Activated T-cell treated with anti-CD3 and anti-CD28 coated beads, Interleukin-2, amount 50 U/mL, for 48 hours (primary cell): ENCODE measurements around the gene C19orf73.

Experiments used
- DNase-seq, 2 experiments: peaks; one replicate each; pipeline ENCODE4 v3.0.0-alpha.2; 2020

Gene C19orf73

DNA sequence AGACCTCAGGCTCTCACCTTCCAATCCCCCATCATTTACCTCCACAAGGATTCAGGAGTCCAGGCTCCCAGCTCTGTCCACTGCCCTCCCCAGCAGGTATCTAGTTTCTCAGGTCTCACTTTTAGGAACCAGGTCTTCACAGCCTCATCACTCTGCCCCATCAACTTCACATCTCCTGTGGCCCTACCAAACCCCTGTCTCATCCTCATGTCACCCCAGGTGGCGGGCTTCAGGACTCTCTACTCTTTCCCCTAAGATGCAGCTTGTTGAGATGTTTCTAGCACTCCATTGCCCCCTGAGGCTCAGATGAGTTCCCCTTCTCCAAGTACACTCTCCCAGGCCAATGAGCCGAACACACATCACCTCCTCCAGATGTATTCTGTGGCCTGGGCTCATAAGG is 1.9 kb upstream of the C19orf73 start:
- no peak for DNase-seq

DNA sequence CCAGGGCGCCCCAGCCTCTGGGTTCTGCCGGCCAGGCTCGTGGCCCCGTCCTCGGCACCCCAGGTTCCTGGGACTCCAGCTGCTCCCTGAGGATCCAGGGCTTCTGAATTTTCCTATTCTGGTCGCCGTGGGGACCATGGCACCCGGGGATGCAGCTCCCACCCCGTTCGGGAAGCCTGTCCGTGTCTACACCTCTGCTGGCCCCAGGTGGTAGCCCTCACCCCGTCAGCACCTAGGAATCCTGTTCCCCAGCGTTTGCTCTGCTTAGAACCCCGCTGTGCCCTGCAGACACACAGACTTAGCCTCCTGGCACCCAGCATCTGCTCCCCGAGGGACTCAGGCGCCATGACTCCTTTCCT is 1.4 kb upstream of the C19orf73 start:
- DNase-seq = no peak

DNA sequence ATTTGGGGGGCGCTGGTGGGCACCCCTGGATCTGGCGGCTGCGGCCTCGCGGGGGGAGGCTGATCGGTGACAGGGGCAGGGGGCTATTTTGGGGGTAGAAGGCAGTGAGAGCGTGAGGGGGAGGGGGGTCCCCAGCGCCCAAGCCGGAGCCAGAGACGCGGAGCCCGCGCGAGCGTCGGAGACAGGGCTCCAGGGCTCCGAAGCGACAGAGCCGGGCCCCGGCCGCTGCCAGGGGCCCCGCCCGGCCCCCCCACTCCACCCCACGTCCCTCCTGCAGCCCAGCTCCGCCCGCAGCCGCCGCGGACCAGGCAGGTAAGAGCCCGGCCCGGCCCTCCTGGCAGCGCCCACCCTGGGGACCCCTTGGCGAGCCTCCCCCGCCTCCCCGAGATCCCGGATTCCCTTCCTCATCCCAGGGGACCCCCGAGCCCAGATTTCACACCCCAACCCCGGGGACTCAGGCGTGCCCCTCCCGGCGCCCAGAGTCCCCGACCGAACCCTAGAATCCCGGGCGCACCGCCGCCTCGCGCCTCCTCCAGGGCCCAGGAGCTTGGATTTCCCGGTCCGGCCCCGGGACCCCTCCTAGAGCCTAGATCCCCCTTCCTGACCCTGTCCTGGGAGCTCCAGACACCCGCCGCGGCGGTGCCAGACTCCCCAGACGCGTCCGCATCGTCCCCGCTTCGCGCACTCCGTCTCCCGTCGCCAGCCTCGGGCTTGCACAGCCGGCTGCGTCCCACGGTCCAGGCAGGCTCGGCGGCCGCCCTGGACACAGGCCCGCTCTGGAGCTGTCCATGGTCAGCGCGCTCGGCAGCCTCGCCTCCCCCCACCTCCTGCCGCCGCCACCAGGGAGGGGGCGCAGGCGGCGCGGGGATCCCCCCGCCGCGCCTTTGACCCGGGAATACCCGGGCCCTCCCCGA is 725 bp upstream of the C19orf73 start, which contains the start of gene PPFIA3:
Gene PPFIA3, plus strand, starts transcription at position 134 of the 914 bp plus-strand sequence. CDS start 8,330 bp downstream, outside the sequence.
- peak in 1 of 2 experiments; percentile 47 for DNase-seq

DNA sequence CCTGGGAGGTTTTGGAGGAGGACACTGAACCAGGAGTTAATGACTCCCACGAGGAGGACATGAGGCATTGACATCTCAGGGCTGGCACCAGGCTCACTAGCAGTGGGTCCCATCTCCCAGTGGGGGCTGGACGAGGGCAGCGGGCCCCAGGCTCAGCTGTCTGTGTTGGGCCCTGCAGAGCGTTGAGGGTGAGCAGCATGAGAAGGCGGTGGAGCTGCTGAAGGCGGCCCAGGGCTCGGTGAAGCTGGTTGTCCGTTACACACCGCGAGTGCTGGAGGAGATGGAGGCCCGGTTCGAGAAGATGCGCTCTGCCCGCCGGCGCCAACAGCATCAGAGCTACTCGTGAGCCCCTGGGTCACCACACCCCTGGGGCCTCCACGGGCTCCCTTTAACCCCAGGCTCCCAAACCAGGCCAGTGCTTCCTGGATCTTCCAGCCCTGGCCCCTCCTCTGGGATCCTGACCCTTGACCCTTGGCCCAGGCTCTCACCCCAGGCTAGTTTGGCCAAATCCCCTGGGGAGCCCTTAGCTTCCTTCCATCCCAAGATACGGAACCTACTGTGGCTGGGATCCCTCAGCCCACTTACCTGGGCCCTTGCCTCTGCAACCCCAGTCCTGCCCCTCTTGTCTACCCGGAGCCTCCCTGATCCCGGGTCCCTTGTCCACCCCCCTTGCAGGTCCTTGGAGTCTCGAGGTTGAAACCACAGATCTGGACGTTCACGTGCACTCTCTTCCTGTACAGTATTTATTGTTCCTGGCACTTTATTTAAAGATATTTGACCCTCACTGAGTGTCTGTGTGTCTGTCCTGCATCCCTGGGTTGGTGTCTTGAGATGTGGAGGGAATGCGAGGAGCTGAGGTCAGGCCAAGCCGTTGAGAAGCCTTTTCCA is 1.0 kb downstream of the C19orf73 start:
- DNase-seq = no peak

DNA sequence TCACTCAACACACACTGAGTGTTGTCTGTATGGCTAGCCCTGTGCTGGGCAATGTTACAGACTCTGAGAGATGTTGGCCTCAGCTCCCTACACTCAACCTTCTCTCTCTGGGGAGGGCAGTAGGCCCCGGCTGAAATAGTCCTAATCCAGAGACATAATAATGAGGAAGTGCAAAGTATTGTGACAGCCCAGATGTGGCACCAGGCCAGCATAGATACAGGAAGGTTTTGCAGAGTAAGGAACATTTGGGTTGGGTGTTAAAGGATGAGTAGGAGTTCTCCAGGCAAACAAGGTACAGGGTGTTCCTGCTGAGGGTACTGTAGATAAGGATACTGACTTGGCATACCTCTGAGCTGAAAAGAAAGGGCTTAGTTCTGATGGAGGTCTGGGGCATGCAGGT is 2.4 kb downstream of the C19orf73 start:
- no peak for DNase-seq

DNA sequence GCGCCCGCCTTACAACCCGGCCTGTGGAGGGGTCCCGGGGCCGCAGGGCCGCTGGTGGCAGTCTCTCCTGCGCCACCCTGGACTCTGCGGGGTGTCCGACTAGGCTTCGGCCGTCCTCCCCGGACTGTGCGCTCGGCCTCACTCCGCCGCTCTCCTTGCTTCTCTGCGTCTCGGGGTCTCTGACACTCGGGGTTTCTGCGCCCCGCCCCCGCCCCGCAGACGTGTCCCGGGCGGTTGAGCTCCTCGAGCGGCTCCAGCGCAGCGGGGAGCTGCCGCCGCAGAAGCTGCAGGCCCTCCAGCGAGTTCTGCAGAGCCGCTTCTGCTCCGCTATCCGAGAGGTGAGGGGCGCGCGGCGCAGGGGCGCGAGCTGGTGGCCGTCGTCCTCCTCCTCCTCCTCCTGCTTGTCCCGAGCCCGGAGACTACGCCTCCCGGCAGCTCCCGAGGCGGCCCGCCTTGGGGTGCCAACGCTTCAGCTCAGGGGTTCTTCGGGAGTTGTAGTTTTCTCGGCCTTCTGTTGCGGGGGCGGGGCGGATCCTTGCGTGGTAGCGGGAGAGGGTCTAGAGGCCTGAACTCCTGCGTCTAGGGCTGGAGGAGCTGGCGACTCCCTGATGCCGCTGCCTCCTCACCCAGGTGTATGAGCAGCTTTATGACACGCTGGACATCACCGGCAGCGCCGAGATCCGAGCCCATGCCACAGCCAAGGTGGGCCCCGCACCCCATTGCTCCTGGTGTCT is 4.1 kb downstream of the C19orf73 start:
- peak; percentile 72 to 74 for DNase-seq

DNA sequence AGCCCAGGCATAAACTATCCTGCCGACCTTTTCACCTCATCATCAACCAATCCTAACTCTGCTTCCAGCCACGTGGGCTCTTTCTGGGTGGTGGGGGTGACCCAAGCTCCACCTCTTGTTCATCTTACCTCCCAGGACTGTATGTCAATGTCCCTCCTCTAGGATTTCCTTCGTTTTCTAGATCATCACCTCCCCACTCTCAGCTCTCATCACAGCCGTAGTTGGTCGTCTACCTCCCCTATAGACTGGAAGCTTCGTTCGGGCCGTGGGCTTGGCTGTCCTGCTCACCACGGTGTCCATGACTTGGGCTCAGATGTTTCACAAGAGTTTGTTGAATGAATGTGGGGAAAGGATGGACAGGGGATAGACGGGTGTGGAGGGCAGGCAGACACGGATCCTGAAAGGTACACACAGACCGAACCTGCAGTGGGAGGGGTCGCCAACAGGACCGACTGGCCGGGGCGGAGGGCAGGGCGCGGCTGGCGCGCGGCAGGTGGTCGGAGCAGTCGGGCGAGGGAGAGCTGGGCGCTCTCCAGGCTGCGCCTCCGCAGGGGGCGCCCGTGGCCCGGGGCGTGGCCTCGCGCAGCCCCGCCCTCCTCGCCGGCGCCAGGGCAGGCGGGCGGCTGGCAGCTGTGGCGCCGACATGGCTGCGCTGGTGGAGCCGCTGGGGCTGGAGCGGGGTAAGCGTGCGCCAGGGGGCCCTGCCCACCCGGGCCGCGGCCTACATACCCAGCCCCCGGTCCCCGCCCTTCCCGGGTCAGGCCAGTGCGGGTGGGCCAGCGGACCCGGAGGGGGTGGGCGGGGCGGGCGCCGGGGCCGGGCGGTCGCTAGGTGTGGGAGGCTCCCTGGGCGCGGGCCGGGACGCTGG is 4.9 kb downstream of the C19orf73 start, which contains the start of gene LIN7B:
Gene LIN7B, plus strand, starts transcription at position 609 of the 868 bp plus-strand sequence. Its CDS starts 35 bp downstream, at position 644.
- DNase-seq = peak; percentile 83 to 89

DNA sequence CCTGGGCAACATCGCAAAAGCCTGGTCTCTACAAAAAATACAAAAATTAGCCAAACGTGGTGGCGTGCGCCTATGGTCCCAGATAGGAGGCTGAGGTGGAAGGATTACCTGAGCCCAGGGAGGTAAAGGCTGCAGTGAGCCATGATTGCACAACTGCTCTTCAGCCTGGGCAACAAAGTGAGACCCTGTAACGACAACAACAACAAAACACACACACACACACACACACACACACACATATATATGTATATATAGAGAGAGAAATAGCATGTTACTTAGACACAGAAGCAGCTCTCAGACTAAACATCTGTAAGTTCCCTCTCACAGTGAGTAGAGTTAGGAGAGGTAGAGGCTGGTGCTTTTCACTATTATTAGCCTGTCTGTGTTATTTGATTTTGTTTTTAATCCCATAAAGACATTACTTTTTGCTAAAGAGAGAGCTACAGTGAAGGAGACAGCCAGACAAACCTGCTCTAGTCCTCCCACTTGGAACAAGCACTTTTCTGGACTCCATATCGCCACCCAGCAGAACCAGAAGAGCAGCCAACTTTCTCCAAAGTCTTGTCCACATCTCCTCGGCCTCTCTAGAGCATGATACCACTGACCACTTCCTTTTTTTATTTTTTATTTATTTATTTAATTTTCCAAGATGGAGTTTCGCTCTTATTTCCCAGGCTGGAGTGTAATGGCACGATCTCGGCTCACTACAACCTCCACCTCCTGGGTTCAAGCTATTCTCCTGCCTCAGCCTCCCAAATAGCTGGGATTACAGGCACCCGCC is 7.5 kb downstream of the C19orf73 start:
- DNase-seq = no peak

DNA sequence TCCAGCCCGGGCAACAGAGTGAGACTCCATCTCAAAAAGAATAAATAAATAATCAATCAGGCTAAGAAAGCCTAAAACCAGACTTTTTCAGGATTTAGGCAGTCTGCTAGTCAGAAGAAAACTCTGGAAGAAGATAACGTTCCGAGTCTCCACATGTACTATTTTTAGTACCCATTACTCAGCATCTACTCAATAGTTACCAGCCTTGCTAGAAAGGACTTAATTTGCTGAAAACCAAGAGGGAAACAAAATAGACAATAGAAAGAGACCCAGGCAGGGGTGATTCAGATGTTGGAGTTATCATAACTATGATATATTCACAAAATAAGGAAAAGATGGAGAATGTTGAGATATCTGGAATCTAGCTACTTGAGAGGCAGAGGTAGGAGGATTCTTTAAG is 8.4 kb downstream of the C19orf73 start:
- no peak for DNase-seq

DNA sequence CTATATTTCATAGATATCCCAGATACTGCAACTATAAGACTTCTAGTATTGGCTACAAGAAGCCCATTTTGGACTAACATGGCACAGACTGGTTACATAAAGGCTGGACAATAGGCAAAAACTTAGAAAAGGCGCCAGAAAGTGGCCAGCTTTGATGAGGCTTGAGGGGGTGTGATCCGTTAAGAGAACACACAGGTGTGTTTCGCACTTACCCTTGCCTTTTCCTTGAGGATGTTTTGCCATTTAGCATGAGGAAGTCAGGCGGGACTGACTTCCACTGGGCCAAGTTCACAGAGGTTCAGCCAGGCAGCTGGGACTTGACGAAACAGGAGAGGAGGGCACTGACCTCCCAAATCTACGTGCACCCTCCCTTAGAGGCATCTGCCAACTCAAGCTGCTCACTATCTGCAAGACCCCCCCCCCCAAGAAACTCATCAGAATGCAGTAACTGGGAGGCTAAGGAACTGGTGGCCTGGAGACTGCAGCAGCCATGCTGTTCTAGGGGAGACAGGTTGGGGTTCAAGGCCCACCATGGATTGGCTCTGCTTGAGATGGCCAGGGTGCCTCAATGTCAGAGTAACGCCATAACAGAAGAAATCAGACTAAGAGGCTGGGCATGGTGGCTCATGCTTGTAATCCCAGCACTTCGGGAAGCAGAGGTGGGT is 9.2 kb downstream of the C19orf73 start:
- DNase-seq = no peak

DNA sequence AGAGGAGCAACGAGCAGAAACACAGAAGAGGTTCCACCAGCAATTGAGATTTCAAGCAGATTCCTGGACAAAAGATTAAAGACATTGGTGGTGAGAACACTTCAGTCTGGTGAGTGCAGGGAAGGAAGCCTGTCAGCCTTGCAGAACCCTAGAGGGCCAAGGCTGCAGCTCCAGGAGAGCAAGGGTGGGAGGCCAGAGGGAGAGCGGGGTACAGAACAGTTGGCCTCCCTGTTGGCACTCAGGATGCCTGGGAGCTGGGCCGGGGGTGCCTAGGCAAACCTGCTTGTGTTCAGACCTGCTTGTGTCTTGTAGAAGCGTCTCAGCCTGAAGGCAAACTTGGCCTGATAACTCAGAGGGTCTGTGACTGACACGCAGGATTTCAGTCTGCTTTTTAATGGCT is 9.9 kb downstream of the C19orf73 start:
- no peak for DNase-seq

DNA sequence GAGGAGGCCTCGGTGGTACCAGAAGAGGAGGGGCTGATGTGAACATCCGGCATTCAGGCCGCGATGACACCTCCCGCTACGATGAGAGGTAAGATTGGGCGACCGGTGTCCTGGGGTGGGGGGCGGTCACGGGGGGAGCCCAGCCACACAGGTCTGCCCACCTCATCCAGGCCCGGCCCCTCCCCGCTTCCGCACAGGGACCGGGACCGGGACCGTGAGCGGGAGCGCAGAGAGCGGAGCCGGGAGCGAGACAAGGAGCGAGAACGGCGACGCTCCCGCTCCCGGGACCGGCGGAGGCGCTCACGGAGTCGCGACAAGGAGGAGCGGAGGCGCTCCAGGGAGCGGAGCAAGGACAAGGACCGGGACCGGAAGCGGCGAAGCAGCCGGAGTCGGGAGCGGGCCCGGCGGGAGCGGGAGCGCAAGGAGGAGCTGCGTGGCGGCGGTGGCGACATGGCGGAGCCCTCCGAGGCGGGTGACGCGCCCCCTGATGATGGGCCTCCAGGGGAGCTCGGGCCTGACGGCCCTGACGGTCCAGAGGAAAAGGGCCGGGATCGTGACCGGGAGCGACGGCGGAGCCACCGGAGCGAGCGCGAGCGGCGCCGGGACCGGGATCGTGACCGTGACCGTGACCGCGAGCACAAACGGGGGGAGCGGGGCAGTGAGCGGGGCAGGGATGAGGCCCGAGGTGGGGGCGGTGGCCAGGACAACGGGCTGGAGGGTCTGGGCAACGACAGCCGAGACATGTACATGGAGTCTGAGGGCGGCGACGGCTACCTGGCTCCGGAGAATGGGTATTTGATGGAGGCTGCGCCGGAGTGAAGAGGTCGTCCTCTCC is 11.1 kb downstream of the C19orf73 start:
- DNase-seq = no peak

DNA sequence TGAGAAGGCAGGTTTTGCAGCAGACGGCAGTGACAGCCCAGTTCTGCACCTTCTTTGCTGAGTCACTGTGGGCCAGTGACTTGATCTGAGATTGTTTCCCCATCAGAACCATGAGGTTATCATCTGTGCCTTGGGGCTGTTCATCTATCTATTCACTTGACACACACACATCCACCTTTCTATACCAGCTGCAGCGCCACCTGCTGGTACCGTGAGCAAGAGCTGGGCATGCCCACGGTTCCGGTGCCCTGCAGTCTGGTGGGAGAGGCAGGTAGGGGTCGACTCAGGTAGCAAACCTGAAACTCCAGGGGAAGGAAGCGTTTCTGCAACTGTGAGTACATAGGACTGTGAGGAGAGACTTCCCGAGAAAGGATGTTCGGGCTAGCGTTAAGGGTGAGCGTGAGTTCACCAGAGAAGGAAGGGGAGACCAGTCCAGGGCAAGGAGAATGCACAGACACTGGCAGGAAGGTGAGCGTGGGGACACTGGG is 12.3 kb downstream of the C19orf73 start:
- peak; percentile 81 to 84 for DNase-seq

DNA sequence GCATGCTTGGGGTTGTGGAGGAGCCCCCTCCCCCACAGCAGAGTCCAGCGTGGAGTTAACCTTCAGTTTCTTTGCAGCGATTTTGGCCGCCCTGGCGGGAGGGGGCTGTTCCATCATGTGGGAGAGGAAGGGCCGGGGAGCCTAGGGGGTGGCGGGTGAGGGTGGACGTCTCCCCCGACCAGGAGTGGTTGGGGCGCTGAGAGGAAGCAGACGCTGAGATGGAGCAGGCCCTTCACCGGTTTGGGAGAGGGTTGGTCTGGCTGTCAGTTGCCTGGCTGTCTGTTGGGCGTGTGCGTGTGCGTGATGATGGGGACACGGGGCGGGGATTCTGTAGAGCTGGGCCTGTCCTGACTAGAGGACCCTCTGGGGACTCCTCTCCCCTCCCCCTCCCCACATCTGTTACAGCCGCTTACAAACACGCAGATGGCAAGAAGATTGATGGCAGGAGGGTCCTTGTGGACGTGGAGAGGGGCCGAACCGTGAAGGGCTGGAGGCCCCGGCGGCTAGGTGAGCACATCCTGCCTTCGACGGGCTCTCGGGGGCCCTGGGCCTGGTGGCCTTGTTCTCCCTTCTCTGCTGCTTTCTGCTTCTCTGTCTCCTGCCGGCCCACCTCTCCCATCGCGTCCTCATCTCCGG is 14.6 kb downstream of the C19orf73 start:
- DNase-seq = no peak

DNA sequence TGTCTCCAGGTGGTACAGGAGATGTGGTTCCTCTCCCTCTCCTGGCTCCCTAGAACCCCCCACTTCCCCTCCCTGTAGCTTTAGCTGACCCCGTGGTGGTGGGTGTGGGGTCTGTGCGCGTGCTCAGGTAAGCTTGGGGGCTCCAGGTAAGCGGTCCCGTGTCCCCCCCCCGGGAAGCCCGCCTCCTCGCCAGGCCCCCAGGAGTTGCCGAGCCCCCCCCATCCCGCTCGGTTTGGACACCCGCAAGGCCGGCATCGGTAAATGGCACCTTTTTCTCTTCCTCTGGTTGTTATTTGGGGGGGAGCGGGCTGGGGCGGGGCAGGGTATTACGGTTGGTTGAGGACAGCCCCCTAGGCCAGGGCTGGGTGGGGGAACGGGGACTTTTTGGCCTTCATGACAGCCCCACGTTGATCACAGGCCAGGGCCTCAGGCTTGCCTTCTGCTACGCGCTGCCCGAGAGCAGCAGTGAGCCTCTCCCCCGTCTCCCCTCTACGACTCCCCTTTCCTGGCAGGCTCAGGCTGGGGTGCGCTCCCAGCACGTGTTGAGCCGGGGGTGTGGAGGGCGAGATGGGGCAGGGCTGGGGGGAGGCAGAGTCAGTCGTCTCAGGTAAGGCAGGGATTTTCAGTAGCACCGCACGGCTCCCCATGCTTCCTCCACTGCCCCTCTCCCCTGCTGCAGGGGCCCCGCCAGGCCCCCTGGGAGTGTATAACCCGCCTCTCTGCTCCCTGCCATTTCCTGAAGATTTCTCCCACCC is 15.4 kb downstream of the C19orf73 start:
- DNase-seq = no peak

DNA sequence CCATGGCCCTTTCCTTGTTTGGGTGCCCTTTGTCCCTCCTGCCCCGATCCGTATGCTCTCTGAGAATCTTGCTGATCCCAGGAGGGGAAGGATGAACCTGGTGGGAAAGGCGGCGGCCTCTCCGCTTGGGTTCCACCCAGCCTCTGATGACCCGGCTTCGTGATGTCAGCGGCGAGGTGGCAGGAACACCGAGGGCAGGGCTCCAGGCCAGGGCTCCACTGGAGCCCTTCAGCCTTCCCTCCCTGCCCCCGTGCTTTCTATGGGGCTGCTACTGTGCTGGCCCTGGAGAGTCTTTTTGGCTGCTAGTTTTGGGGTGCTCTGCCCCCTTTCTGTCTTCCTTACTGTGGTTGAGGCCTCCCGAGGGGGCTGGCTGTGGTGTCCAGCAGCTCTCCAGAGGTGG is 16.6 kb downstream of the C19orf73 start:
- no peak for DNase-seq

DNA sequence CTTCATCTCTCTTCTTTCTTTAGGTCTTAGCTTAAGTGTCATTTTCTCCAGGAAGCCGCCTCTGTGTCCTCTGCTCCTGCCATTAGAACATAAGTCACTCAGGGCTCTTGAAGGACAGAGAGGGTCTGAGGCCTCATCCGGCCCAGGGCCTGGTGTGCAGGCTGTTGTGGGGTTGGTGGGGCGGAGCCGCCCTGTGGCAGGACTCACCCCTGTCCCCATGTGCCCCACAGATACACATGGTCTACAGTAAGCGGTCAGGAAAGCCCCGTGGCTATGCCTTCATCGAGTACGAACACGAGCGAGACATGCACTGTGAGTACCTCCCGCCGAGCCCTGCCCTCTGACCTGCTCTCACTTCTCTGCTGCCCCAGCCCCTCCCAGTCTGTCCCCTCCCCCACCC is 17.8 kb downstream of the C19orf73 start:
- no peak for DNase-seq

DNA sequence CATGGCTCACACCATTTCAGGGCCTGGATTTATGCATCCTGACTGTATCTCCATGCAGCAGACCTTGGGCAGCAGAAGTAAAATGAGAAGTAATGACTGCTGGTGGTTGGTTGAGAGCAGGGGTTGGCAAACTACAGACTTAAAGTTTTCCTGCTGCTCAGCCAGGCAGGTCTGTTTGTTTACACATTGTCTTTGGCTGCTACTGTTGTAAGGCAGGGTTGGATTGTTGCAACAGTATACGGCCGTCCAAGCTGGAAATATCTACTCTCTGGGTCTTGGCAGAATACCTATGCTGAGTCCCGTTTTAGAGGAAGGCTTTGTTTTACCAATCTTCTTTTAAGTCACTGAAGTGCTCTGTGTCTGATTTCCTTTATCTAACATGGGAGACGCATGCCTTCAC is 20.1 kb downstream of the C19orf73 start:
- DNase-seq = no peak
